HG03378 (cell line): ENCODE measurements around the gene PBX3.

Experiments
- ATAC-seq: cut with Tn5 transposase; IDR thresholded peaks from one replicate; pipeline ENCODE4 v1.9.1; 2021; ENCODE audit warnings: mild to moderate bottlenecking, moderate library complexity; ENCODE audit not compliant: unreplicated experiment

PBX3 gene

GRCh38 chr9:125990186-125990792 lies 243.1 kb downstream of the PBX3 start:
- no peak for ATAC-seq

GRCh38 chr9:125990793-125991220 lies 243.6 kb downstream of the PBX3 start:
- ATAC-seq: no peak

GRCh38 chr9:125991886-125992529 lies 244.8 kb downstream of the PBX3 start:
- no peak for ATAC-seq

GRCh38 chr9:125992557-125992956 lies 245.4 kb downstream of the PBX3 start:
- no peak for ATAC-seq

GRCh38 chr9:125993466-125993865 lies 246.3 kb downstream of the PBX3 start:
- no peak for ATAC-seq

GRCh38 chr9:125994066-125994943 lies 247.1 kb downstream of the PBX3 start:
- no peak for ATAC-seq

- no peak for ATAC-seq
Measured at GRCh38 chr9:125995006-125995405, 247.8 kb downstream of the PBX3 start.

- ATAC-seq: no peak
Measured at GRCh38 chr9:125995706-125996105, 248.5 kb downstream of the PBX3 start.

GRCh38 chr9:125996791-125997190 lies 249.6 kb downstream of the PBX3 start:
- no peak for ATAC-seq

GRCh38 chr9:125997196-125997823 lies 250.1 kb downstream of the PBX3 start:
- no peak for ATAC-seq

- no peak for ATAC-seq
Measured at GRCh38 chr9:125998837-125999503, 251.8 kb downstream of the PBX3 start.

- ATAC-seq: no peak
Measured at GRCh38 chr9:125999504-125999881, 252.3 kb downstream of the PBX3 start.

GRCh38 chr9:126000256-126000655 lies 253.1 kb downstream of the PBX3 start:
- ATAC-seq: no peak

GRCh38 chr9:126000731-126001580 lies 253.8 kb downstream of the PBX3 start:
- ATAC-seq: no peak

- no peak for ATAC-seq
Measured at GRCh38 chr9:126001581-126002225, 254.5 kb downstream of the PBX3 start.

- ATAC-seq: no peak
Measured at GRCh38 chr9:126002476-126003350, 255.5 kb downstream of the PBX3 start.

- no peak for ATAC-seq
Measured at GRCh38 chr9:126009047-126009446, 261.9 kb downstream of the PBX3 start.

- no peak for ATAC-seq
Measured at GRCh38 chr9:126014726-126015125, 267.6 kb downstream of the PBX3 start.
